ENCODE data around the gene AK5.

AK5 gene

GRCh38 chr1:77388661-77389060, 106.8 kb downstream of the AK5 start:
- in situ Hi-C loops (cut with MboI; ENCODE audit: low sequenced_read_pairs, unreplicated experiment): no loop called here
- no peak for TF ChIP-seq CTCF (IDR thresholded peaks at IDR 0.05; ENCODE audit: borderline replicate concordance, control extremely low read depth, extremely low read depth, insufficient read depth, missing control alignments)
- DNase-seq (ENCODE audit: low spot score): no peak

GRCh38 chr1:77392486-77392885, 110.7 kb downstream of the AK5 start:
- in situ Hi-C loops (cut with MboI; ENCODE audit: low sequenced_read_pairs, unreplicated experiment): no loop called here
- no peak for TF ChIP-seq CTCF (IDR thresholded peaks at IDR 0.05; ENCODE audit: borderline replicate concordance, control extremely low read depth, extremely low read depth, insufficient read depth, missing control alignments)
- DNase-seq (ENCODE audit: low spot score): no peak

- in situ Hi-C loops (cut with MboI; ENCODE audit: low sequenced_read_pairs, unreplicated experiment): no loop called here
- no peak for DNase-seq (ENCODE audit: low spot score)
- no peak for TF ChIP-seq CTCF (IDR thresholded peaks at IDR 0.05; ENCODE audit: borderline replicate concordance, control extremely low read depth, extremely low read depth, insufficient read depth, missing control alignments)
Observed at GRCh38 chr1:77394166-77394565, 112.3 kb downstream of the AK5 start.

DNA sequence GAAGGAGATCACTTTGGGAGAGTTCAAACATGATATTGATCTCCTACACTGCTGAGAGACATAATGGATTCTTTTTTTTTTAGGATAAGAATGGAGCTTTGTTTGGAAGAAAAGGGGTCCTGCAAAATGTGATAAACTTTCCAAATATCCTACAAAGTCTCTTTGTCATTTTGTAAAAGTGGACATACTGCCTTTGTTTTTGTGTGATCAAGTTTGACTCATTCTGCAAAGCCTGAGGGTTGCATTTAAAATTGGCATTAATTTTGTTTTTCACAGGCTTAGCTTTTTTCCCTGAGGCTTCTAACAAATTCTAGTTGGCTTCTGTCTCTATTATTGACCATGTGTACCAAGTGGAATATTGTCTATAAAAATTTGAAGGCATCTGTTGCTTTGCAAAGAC, 113.2 kb downstream of the AK5 start:
- no peak for DNase-seq (ENCODE audit: low spot score)
- TF ChIP-seq CTCF (IDR thresholded peaks at IDR 0.05; ENCODE audit: borderline replicate concordance, control extremely low read depth, extremely low read depth, insufficient read depth, missing control alignments): no peak

GRCh38 chr1:77398152-77398551, 116.3 kb downstream of the AK5 start:
- DNase-seq (ENCODE audit: low spot score): no peak
- no peak for TF ChIP-seq CTCF (IDR thresholded peaks at IDR 0.05; ENCODE audit: borderline replicate concordance, control extremely low read depth, extremely low read depth, insufficient read depth, missing control alignments)
- in situ Hi-C loops (cut with MboI; ENCODE audit: low sequenced_read_pairs, unreplicated experiment): no loop called here

More for the DNA sequence above, 113.2 kb downstream of the AK5 start:
- in situ Hi-C loops (cut with MboI; ENCODE audit: low sequenced_read_pairs, unreplicated experiment): no loop called here

DNA sequence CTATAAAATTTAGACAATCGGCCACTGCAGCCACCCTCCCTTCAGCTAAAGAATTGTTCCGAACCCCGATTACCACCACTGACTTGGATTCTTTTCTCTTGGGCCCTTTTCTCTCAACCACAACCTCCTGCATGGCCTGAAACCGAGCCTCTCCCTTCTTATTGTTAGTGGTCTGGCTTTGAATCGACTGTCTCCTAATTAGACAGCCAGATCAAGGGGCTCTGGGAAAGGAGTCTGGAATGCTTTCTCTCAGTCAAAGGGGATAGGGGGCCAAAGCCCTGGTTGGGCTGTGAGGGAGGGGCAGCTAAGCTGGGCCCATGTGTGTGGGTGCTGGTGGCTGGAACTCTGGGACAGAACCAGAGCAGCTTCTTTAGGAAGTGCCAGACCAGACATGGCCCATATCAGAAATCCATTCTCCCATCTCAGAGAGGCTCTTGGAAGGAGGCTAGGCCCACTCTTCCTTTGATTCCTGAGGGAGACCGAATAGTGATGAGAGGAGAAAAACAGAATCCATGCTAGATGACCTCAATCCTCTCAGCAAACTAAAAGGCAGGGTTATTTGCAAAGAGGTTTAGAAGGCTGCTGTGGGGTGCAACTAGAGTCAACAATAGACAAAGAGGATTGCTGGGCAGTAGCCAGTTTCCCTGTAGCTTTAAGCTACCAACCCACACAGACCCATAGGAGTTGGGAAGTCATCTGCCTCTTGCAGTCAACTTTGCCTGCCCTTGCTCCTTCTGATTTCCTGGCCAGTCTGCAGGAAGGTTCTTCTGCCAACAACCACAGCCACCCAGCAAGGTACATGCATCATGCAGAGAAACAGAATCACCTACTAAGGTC, 117.6 kb downstream of the AK5 start:
- in situ Hi-C loops (cut with MboI; ENCODE audit: low sequenced_read_pairs, unreplicated experiment): no loop called here
- no peak for TF ChIP-seq CTCF (IDR thresholded peaks at IDR 0.05; ENCODE audit: borderline replicate concordance, control extremely low read depth, extremely low read depth, insufficient read depth, missing control alignments)
- no peak for DNase-seq (ENCODE audit: low spot score)

All from GM13976 (cell line).